Suprapubic skin (tissue), 3 donors: ENCODE results near the gene ZNF814.

Experiments used
- CTCF ChIP-seq, 2 donors: fragments of 200-600 bp in 1 of 2; fragments of 450-650 bp in 1 of 2; sonication (generic) in 1 of 2; IDR thresholded peaks; one replicate each; pipeline ENCODE4 v1.5.1; 2016 to 2019; ENCODE audit warnings: antibody characterized with exemption in 2 of 2, mild to moderate bottlenecking in 1 of 2, moderate library complexity in 1 of 2
- POLR2A ChIP-seq, 2 donors: fragments of 450-650 bp; IDR thresholded peaks; one replicate each; pipeline ENCODE4 v1.6.1; 2017; ENCODE audit warnings: antibody characterized with exemption in 2 of 2, mild to moderate bottlenecking in 2 of 2, moderate library complexity in 2 of 2

DNA sequence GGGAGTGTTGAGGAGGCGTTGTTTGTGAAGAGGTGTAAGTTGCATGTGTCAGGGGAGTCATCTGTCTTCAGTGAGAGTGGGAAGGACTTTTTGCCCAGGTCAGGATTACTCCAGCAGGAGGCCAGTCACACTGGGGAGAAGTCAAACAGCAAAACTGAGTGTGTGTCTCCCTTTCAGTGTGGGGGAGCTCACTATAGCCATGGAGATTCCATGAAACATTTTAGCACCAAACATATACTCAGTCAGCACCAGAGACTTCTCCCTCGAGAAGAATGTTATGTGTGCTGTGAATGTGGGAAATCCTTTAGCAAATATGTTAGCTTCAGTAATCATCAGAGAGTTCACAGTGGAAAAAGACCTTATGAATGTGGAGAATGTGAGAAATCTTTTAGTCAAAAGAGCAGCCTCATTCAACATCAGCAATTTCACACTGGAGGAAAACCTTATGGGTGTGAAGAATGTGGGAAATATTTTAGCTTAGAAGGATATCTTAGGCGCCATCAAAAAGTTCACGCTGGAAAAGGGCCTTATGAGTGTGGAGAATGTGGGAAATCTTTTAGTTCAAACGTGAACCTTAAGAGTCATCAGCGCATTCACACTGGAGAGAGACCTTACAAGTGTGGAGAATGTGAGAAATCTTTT, 47.6 kb downstream of the ZNF814 start:
- TF ChIP-seq POLR2A (IDR thresholded peaks at IDR 0.05) (no peak), CTCF (IDR thresholded peaks at IDR 0.05) (no peak)
